OCI-LY7 (cell line): ENCODE data around the gene EFNA5. TPM values are rescaled to one million over a fixed set of nuclear protein-coding genes. Genes with fewer than 3 reads are reported as not detected.

Experiments
- BruUV-seq: library from RNA; stranded (reverse); fragments of 400-500 nt; replicated peaks from 2 replicates; lab custom pipeline; 2021; lab: Mats Ljungman, UMichigan
- CTCF ChIA-PET: fragments of 300-600 bp; sonication (Branson Sonifier 250); formaldehyde crosslinking; loops from one replicate; lab custom pipeline; 2022; ENCODE audit warnings: antibody characterized with exemption; ENCODE audit not compliant: unreplicated experiment; lab: Charles Lee
- POLR2A ChIA-PET: fragments of 300-600 bp; sonication (Branson Sonifier 250); formaldehyde crosslinking; loops from one replicate; lab custom pipeline; 2022; ENCODE audit warnings: antibody characterized with exemption; lab: Charles Lee
- DNase-seq: peaks from one replicate; pipeline ENCODE4 v3.0.0-alpha.2; 2015; ENCODE audit warnings: low spot score
- H2AFZ ChIP-seq: fragments of 200-600 bp; sonication (generic), shearing (Covaris generic); 2 replicates; pipeline ENCODE4 v1.6.1; 2014; ENCODE audit warnings: mild to moderate bottlenecking, antibody characterized with exemption, low read length, moderate library complexity
- H3K27ac ChIP-seq: fragments of 200-600 bp; sonication (generic); 2 replicates; pipeline ENCODE4 v1.5.1; 2014; ENCODE audit warnings: mixed run types, low read depth, mild to moderate bottlenecking, moderate library complexity, low read length, inconsistent platforms; ENCODE audit not compliant: poor library complexity, severe bottlenecking
- H3K36me3 ChIP-seq: fragments of 200-600 bp; sonication (generic); 2 replicates; pipeline ENCODE4 v1.6.1; 2014; ENCODE audit warnings: mild to moderate bottlenecking, antibody characterized with exemption, low read length, moderate library complexity, mixed read lengths; ENCODE audit not compliant: insufficient read depth
- H3K4me1 ChIP-seq: fragments of 200-600 bp; sonication (generic); 2 replicates; pipeline ENCODE4 v1.5.1; 2014; ENCODE audit warnings: mild to moderate bottlenecking, low read length; ENCODE audit not compliant: insufficient read depth, poor library complexity, severe bottlenecking
- H3K4me2 ChIP-seq: fragments of 200-600 bp; sonication (generic); 2 replicates; pipeline ENCODE4 v1.6.1; 2014; ENCODE audit warnings: mild to moderate bottlenecking, low read length
- H3K4me3 ChIP-seq: fragments of 200-600 bp; sonication (generic); 2 replicates; pipeline ENCODE4 v1.5.1; 2014; ENCODE audit warnings: mild to moderate bottlenecking, low read depth, low read length; ENCODE audit not compliant: poor library complexity, severe bottlenecking
- H3K79me2 ChIP-seq: fragments of 200-600 bp; sonication (generic); 2 replicates; pipeline ENCODE4 v1.6.1; 2016; ENCODE audit warnings: low read depth, mild to moderate bottlenecking, low read length, moderate library complexity, mixed read lengths; ENCODE audit not compliant: insufficient read depth
- H3K9me2 ChIP-seq: fragments of 200-600 bp; sonication (generic); 2 replicates; pipeline ENCODE4 v1.6.1; 2016; ENCODE audit warnings: mild to moderate bottlenecking, low read length, mixed read lengths; ENCODE audit not compliant: insufficient read depth
- H3K9me3 ChIP-seq: fragments of 200-600 bp; sonication (generic); 2 replicates; pipeline ENCODE4 v1.6.1; 2014; ENCODE audit warnings: mild to moderate bottlenecking, mixed run types, low read length, mixed read lengths
- H4K20me1 ChIP-seq: fragments of 200-600 bp; sonication (generic); 2 replicates; pipeline ENCODE4 v1.6.1; 2014; ENCODE audit warnings: mild to moderate bottlenecking, antibody characterized with exemption, low read length, moderate library complexity, mixed read lengths; ENCODE audit not compliant: insufficient read depth
- EZH2phosphoT487 ChIP-seq: fragments of 200-600 bp; sonication (generic); IDR thresholded peaks from 2 replicates; pipeline ENCODE4 v1.6.1; 2018; ENCODE audit warnings: low read depth, borderline replicate concordance, mild to moderate bottlenecking, mixed run types, antibody characterized with exemption, low read length, moderate library complexity, mixed read lengths
- intact Hi-C: fragments of 100-400 bp; cut with micrococcal nuclease; formaldehyde crosslinking; loops from one replicate; pipeline ENCODE4 v1.10.0; 2022; ENCODE audit not compliant: unreplicated experiment
- total RNA-seq, 2 experiments: library from RNA; depleted of rRNA in 1 of 2; stranded (reverse); fragments of >200 nt in 1 of 2; shearing (Covaris generic) in 1 of 2; gene quantifications; 2 replicates each; pipeline ENCODE4 v1.2.3, GENCODE V29; 2014 to 2022
- TF ChIP-seq, protein P1 (sequence below): fragments of 200-600 bp; sonication (generic); conservative IDR thresholded peaks from 2 replicates; pipeline ENCODE4 v1.5.1; 2014; ENCODE audit warnings: mild to moderate bottlenecking, antibody characterized with exemption, low read length, moderate library complexity, mixed read lengths

Gene EFNA5
- total RNA-seq, 2 experiments from 2014 or later: 2.1 to 3.1 TPM

DNA sequence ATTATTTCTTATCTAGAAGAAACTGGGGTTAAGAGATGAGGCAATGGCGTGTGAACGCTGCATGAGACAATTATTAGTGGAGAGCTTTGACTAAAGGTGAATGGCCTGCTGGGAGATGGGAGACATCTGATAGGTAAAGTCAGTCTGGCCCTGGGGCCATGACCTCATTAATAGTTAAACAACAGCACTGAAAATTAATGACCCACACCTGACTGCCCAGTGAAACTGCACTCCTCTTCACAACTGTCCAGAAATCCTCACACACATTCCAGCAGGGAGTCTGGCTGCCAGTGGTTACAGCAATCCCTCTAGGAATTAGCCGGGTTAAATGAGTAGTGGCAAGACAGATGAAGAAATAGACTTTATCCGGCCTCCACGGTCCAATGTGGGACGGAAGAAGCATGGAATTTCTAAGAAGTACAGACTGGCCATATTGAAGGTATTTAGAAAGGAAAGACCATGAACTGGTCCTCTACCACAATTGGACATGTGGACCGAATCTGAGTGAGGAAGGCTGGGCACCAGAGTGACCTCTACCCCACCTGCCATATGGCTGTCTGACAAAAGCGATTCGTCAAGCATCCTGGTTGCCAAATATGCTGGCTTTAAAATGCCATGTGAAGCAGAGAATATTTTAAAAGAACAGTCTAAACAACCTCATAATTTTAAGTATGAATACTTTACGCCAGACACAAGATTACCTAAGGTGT, 138.4 kb downstream of the EFNA5 start:
- BruUV-seq: no TSS peak

DNA sequence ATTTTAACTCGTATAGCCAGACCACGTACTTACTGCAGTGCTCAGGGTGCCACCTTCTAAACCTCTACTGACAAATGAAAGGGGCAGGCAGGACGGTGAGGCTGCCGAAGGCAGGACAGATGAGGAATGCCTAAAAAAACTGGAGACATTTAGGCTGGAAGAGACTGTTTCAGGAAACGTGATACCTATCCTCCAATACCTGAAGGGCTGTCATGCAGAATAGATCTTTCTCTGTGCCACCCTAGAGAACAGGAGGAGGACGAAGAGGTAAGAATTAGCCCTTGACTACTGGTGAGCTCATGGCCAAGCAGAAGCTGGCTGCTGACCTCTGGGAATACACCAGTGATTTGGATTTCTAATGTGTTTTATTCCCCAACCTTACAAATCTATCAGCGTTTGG, 139.4 kb downstream of the EFNA5 start:
- no peaks in the 10 kb centered on the region for H3K36me3 ChIP-seq
- no peaks in the 10 kb centered on the region for H4K20me1 ChIP-seq
- DNase-seq: no peak
- no peaks in the 10 kb centered on the region for H3K4me1 ChIP-seq
- no peaks in the 10 kb centered on the region for H3K9me3 ChIP-seq
- intact Hi-C loops: no loop called here
- no peak overlapping the region for H2AFZ ChIP-seq
- ChIA-PET CTCF (no interaction called here), POLR2A (interaction anchor here (0.6 to 2.5 kb wide), 10 partner anchors 7 to 145 kb away, joined by 3 to 13 read pairs (median 4); no protein-coding TSS in a partner anchor)
- no TSS peak for BruUV-seq
- H3K4me3 ChIP-seq: no peak overlapping the region
- no peak for TF ChIP-seq EZH2phosphoT487
- TF ChIP-seq, protein P1, sequence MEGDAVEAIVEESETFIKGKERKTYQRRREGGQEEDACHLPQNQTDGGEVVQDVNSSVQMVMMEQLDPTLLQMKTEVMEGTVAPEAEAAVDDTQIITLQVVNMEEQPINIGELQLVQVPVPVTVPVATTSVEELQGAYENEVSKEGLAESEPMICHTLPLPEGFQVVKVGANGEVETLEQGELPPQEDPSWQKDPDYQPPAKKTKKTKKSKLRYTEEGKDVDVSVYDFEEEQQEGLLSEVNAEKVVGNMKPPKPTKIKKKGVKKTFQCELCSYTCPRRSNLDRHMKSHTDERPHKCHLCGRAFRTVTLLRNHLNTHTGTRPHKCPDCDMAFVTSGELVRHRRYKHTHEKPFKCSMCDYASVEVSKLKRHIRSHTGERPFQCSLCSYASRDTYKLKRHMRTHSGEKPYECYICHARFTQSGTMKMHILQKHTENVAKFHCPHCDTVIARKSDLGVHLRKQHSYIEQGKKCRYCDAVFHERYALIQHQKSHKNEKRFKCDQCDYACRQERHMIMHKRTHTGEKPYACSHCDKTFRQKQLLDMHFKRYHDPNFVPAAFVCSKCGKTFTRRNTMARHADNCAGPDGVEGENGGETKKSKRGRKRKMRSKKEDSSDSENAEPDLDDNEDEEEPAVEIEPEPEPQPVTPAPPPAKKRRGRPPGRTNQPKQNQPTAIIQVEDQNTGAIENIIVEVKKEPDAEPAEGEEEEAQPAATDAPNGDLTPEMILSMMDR: no peak
- no peak overlapping the region for H3K27ac ChIP-seq
- H3K4me2 ChIP-seq: no peak overlapping the region
- no peaks in the 10 kb centered on the region for H3K79me2 ChIP-seq
- no peaks in the 10 kb centered on the region for H3K9me2 ChIP-seq

More for the DNA sequence above, 138.4 kb downstream of the EFNA5 start:
- Histone ChIP-seq H3K4me1 (no peaks in the 10 kb centered on the region), H3K4me3 (no peak overlapping the region), H3K27ac (no peak overlapping the region), H3K9me3 (no peaks in the 10 kb centered on the region), H3K9me2 (no peaks in the 10 kb centered on the region), H3K79me2 (no peaks in the 10 kb centered on the region), H2AFZ (no peak overlapping the region), H4K20me1 (no peaks in the 10 kb centered on the region), H3K4me2 (no peak overlapping the region), H3K36me3 (no peaks in the 10 kb centered on the region)
- DNase-seq: no peak
- intact Hi-C loops: no loop called here
- POLR2A ChIA-PET: interaction anchor here (0.6 to 2.7 kb wide), 2 partner anchors 13 to 20 kb away, joined by 3 to 19 read pairs; no protein-coding TSS in a partner anchor
- CTCF ChIA-PET: no interaction called here
- TF ChIP-seq, protein P1: no peak
- no peak for TF ChIP-seq EZH2phosphoT487

DNA sequence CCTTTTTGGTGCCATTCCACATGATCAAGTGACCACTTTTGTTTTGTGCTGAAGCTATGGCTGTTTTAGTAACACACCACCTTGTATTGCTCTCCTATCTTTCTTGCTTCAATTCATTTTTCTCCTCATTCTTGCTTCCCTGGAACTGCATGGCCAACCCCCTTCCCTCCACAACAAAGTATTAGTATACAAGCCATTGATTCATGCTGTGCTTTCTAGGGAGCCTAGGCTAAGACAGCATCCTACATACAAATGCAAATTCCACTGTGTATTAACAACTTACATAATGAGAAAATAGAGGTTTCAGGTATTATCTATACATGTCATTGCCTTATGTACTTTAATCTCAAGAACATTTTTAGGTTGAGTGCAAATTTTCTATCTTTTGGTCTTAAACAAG, 141.1 kb downstream of the EFNA5 start:
- POLR2A ChIA-PET: interaction anchor here (1.0 to 2.5 kb wide), 6 partner anchors 9 to 69 kb away, joined by 3 to 13 read pairs (median 6); no protein-coding TSS in a partner anchor
- Histone ChIP-seq H3K4me1 (no peaks in the 10 kb centered on the region), H3K9me2 (no peaks in the 10 kb centered on the region), H3K27ac (no peak overlapping the region), H3K79me2 (no peaks in the 10 kb centered on the region), H3K9me3 (no peaks in the 10 kb centered on the region), H2AFZ (no peak overlapping the region), H3K4me3 (no peak overlapping the region), H3K36me3 (no peaks in the 10 kb centered on the region), H4K20me1 (no peaks in the 10 kb centered on the region), H3K4me2 (no peak overlapping the region)
- BruUV-seq: no TSS peak
- intact Hi-C loops: no loop called here
- CTCF ChIA-PET: no interaction called here
- DNase-seq: no peak
- no peak for TF ChIP-seq EZH2phosphoT487
- TF ChIP-seq, protein P1: no peak
